Stimulated activated CD4-positive, alpha-beta T cell treated with anti-CD3 and anti-CD28 coated beads, TNF-alpha, amount 100 ng/mL, for 48 hours (primary cell): ENCODE measurements around the gene TNNC1.

Experiments
- DNase-seq, 3 donors: peaks; one replicate each; pipeline ENCODE4 v3.0.0-alpha.2; 2020; ENCODE audit warnings: low read depth in 3 of 3

TNNC1 gene

DNA sequence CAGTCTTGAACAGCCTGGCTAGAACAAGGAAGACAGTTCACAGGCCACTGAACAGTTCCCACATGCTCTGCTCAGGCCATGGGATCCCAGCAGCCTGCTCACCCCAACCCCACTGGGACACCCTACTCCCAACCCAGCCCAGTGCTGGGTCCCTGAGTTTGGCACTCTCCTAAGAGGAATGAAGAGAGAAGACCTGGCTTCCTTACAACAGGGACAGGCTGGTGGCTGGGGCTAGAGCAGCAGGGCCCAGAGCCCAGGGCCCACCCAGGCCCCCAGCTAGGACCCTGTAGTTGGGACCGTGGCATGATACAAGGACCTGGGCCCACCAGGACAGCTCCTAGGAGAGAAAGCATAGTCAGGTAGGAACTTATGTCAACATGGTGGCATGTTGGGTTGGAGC, 52.3 kb downstream of the TNNC1 start:
- DNase-seq = no peak
